ENCODE data around the gene RASEF.

GRCh38 chr9:82968816-82969215 lies 94.1 kb downstream of the RASEF start:
- no peak for TF ChIP-seq EZH2 (IDR thresholded peaks at IDR 0.05; ENCODE audit: borderline replicate concordance, low read length)
- no peak for TF ChIP-seq CTCF (IDR thresholded peaks at IDR 0.05; ENCODE audit: low read length)

Data from OCI-LY1 (cell line).